Measurements from ENCODE around the gene MEGF11. TPM values are rescaled to one million over a fixed set of nuclear protein-coding genes. Genes with fewer than 3 reads are reported as not detected.

MEGF11 gene
- total RNA-seq, 2 donors from 2014 or later: not detected

DNA sequence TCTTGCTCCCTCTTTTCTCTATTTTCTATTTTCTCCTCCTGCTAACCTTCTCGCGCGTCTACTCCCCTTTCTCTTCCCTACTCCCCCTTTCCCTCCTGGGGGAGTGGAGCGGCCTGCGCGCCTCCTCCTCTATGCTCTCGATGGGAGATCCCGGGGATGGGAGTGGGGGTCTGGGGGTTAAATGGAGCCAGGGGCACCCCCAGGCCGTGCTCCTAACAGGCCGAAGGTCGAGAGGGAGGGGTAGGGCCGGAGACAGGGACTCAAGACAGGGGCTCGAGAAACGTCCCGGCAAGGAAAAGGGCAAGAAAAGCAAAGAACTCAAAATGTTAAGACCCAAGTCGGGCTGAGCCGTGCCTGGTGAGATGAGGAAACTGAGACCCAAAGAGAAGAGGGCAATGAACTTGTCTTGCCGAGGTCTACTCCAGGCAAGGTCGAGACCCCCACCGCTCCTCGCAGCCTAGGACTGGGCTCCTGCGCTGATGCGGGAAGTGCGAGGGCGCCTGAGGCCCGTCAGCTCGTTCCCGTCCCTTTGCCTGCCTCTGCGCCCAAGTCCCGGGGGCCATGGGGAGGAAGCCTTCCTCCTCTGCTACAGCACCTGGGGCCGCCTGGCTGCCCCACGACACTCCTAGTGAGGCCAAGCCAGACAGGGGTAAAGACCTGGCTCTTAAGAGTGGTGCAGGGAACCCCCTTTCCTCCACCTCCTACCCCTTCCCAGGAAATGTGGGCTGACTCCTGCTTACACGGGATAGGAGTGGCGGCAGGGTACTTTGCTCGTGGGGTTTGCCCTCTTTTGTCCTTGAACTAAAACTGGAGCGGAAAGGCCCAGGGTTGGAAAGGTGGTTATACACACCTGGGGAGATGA is 770 bp upstream of the MEGF11 start:
- H3K4me1 ChIP-seq: peaks cover 0 to 28% of the 10 kb centered on the region in 2 donors
- no peak for DNase-seq (ENCODE audit: low spot score)

DNA sequence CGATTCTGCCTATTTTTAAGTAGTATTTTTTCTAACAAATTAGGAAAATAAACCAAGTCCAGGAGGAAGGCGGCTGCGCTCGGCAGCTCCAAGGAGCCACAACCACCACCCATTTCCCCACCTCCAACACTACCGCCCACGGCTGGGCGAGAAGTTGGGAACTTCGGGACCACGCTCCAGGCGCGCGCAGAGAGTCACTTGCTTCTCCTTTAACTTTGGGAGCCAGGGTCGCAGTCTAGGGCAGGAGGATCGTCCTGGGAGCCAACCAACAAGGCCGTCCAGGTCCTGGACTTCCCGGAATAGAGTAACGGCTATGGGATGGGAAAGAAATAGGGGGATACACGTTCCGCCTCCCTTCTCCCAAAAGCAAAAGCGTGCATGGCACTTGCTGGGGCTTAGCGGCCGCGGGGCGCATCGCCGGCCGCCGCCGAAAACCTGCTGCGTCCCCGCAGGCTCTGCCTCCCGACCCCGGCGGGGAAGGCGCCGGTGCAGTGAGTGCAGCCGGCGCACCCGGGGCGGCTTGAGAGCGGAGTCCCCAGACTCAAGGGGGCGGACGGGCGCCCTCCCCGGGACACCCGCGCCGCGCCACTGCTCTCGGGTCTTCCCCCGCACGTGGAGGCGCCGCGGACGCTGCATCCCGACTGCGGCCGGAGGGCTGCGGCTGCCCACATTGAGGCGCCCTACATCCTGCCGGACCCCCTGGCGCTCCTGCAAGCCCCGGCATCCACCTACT is 699 bp downstream of the MEGF11 start:
- Histone ChIP-seq H3K36me3 (no peaks in the 10 kb centered on the region), H3K4me3 (peak overlapping the region; percentile 29 to 53), H3K27me3 (peaks cover 10 to 14% of the 10 kb centered on the region in 2 donors), H3K4me1 (peaks cover 0 to 28% of the 10 kb centered on the region in 2 donors), H3K9me3 (no peaks in the 10 kb centered on the region), H3K27ac (no peak overlapping the region)
- TF ChIP-seq, protein P1, sequence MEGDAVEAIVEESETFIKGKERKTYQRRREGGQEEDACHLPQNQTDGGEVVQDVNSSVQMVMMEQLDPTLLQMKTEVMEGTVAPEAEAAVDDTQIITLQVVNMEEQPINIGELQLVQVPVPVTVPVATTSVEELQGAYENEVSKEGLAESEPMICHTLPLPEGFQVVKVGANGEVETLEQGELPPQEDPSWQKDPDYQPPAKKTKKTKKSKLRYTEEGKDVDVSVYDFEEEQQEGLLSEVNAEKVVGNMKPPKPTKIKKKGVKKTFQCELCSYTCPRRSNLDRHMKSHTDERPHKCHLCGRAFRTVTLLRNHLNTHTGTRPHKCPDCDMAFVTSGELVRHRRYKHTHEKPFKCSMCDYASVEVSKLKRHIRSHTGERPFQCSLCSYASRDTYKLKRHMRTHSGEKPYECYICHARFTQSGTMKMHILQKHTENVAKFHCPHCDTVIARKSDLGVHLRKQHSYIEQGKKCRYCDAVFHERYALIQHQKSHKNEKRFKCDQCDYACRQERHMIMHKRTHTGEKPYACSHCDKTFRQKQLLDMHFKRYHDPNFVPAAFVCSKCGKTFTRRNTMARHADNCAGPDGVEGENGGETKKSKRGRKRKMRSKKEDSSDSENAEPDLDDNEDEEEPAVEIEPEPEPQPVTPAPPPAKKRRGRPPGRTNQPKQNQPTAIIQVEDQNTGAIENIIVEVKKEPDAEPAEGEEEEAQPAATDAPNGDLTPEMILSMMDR (IDR thresholded peaks at IDR 0.05): peak in 1 of 2 donors; percentile 1
- no peak for DNase-seq (ENCODE audit: low spot score)

More for the DNA sequence above, 770 bp upstream of the MEGF11 start:
- Histone ChIP-seq H3K9me3 (no peaks in the 10 kb centered on the region), H3K36me3 (no peaks in the 10 kb centered on the region), H3K27ac (no peak overlapping the region), H3K27me3 (peaks cover 10 to 14% of the 10 kb centered on the region in 2 donors), H3K4me3 (peak overlapping the region; percentile 29 to 53)
- TF ChIP-seq, protein P1 (IDR thresholded peaks at IDR 0.05): no peak

DNA sequence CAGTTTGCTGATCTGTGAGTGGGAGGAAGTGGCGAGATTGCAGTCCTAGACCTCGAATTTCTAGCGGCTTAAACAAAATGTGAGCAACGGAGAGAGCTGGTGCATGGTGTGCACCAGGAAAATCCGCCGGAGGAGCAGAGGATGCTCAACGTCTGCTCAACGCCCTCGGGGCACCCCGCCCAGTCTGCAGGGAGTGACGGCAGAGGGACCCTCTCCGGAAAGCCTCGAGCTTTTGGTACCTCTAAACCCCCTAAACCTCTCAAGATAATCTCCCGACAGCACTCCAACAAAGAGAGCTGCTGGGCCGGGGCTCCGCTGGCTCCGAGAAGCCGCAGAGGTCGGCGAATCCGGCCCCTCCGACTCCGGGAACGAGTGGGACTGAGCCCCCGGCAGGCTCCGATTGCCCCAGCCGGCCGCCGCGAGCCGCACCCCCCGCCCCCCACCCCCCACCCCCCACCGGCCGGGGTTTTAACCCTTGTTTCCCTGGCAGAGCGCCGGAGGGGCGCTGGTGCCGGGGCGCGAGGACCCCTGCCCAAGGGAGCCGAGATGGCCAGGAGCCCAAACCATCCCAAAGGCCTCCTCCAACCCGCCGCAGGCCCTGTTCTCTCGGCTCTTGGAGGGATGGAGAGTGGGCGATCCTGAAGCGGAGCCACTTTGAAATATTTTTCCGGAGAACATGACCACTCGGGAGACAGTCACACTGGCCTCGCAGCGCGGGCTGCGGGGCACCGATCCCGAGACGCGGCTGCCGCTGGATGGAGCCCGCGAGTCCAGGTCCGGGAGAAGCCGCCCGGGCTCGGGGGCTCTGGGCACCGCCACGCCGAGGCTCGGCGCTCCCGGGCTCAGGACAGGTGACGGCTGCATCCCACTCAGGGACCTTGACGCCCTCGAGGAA is 1.5 kb downstream of the MEGF11 start:
- peaks cover 0 to 28% of the 10 kb centered on the region in 2 donors for H3K4me1 ChIP-seq
- H3K9me3 ChIP-seq: no peaks in the 10 kb centered on the region
- H3K27ac ChIP-seq: no peak overlapping the region
- peak overlapping the region; percentile 29 to 53 for H3K4me3 ChIP-seq
- TF ChIP-seq, protein P1 (IDR thresholded peaks at IDR 0.05): peak; percentile 60 to 71
- H3K27me3 ChIP-seq: peaks cover 10 to 14% of the 10 kb centered on the region in 2 donors
- no peaks in the 10 kb centered on the region for H3K36me3 ChIP-seq
- DNase-seq (ENCODE audit: low spot score): peak; percentile 61

DNA sequence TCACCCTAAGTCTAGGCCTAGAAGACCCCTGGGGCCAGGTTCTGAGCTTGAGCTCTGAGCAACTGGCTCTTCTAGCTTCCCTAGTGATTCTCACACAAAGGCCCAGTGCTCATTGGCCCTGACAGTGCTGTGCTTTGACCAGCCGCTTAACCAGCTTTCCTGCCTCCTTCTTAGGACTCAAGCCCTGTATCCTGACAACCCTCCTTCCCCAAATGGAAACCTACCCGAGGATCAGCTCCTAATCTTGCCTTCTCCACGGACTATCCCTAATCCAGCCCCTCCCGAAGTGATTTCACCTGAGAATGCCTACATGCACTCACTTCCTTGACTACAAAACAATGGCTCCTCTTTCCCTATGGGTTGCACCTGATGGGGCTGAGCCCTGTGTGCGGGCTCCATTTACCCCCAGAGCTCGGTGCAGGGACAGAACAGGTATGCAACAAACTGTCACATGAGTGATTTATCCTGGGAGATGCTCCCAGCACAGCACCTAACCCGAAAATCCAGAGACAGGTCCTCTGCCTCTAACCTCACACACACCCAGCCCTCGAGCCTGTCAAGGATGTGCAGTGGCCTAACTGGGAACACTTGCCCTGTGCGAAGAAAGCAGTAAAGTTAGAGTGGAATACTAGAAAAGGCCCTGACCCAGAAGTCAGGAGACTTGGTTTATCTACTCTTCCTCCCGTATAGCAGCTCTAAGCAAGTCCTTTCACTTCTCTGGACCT is 2.3 kb downstream of the MEGF11 start:
- peaks cover 0 to 28% of the 10 kb centered on the region in 2 donors for H3K4me1 ChIP-seq
- no peak overlapping the region for H3K27ac ChIP-seq
- no peak for DNase-seq (ENCODE audit: low spot score)
- H3K27me3 ChIP-seq: peaks cover 10 to 14% of the 10 kb centered on the region in 2 donors
- no peaks in the 10 kb centered on the region for H3K36me3 ChIP-seq
- TF ChIP-seq, protein P1 (IDR thresholded peaks at IDR 0.05): no peak
- no peak overlapping the region for H3K4me3 ChIP-seq
- H3K9me3 ChIP-seq: no peaks in the 10 kb centered on the region

Data from right atrium auricular region (tissue), 2 donors.